HTR-8/SVneo (cell line): Measurements from ENCODE around the gene ITPKC.

Experiments
- DNase-seq: peaks from one replicate; pipeline ENCODE4 v3.0.0; 2011; ENCODE audit warnings: low spot score, mixed read lengths; ENCODE audit not compliant: insufficient read length
- FAIRE-seq: peaks from 2 replicates; lab custom pipeline; 2011; peaks lifted over from hg19 to GRCh38; lab: Jason Lieb, UNC

ITPKC gene

DNA sequence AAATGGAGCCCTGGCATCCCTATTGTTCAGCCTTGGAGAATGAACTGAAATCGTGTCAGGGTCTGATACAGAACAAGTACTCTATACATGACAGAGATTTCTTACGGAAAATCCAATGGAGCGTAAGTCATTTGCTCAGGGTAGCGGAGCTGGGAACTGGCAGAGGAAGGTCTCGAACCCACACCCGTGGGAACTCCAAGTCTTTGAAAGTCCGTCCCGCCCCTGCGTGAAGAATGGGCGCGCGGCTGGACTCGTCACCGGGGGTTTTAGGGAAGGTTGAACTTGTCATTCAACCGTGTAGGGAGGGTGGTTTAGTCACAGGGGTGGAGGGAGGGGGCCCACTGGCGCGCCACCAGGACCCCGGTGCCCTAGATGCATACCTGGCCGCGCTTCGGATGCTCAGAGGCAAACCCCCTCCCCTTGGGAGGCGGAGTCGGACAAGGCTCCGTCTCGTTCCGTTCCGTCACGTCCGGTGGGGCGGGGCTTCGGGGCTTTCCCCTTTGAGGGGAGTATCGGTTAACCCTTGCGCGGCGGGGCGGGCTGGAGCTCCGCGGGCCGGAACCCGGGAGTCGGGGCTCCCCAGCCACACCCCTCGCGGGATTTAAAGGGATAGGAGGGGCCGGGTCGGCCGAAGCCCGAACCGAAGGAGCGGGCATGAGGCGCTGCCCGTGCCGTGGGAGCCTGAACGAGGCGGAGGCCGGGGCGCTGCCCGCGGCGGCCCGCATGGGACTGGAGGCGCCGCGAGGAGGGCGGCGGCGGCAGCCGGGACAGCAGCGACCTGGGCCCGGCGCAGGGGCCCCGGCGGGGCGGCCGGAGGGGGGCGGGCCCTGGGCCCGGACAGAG is at the start of gene ITPKC, which contains the start of gene COQ8B:
TSS of gene ITPKC (plus strand) at position 631 of the 843 bp plus-strand sequence. CDS start at position 655, 24 bp downstream.
TSS of gene COQ8B (minus strand) at position 405 of the 843 bp plus-strand sequence. CDS start 2,254 bp downstream, outside the sequence.
- peak; percentile 70 for FAIRE-seq
- DNase-seq, result peak; percentile 93

DNA sequence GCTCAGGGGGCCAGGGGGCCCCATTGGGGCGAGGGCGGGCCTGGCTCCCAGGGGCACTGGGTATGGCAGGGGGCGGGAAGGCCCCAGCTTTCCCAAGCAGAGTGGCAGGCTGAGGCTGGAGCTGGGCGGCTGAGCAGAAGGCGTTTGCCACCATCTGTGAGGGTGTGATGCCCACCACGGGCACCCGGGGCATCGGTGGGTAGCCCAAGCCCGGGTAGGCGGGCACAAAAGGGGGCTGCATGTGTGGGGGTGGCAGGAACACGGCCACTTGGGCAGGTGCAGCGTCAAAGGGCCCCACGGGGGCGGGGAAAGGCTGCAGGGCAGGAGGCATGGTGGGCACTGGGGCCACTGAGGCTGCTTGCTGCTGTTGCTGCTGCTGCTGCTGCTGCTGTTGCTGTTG is 49.3 kb upstream of the ITPKC start:
- FAIRE-seq, result no peak
- DNase-seq, result no peak

DNA sequence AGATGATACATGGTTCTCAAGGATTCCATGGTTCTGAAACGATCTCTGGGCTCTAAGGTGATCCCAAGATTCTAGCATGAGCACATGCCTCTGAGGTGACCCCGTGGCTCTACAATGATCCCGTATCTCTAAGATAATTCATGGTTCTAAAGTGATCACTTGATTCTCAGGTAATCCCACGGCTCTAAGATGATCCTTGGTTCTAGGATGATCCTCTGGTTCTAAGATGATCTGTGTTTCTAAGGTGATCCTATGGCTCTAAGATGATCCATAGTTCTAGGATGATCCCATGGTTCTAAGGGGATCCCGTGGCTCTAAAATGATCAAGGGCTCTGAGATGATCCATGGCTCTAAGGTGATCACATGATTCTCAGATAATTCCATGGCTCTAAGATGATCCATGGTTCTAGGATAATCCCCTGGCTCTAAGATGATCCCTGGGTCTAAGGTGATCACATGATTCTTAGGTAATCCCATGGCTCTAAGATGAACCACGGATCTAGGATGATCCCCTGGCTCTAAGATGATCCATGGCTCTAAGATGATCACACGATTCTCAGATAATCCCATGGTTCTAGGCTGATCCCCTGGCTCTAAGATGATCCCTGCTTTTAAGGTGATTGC is 47.8 kb upstream of the ITPKC start:
- no peak for DNase-seq
- no peak for FAIRE-seq

DNA sequence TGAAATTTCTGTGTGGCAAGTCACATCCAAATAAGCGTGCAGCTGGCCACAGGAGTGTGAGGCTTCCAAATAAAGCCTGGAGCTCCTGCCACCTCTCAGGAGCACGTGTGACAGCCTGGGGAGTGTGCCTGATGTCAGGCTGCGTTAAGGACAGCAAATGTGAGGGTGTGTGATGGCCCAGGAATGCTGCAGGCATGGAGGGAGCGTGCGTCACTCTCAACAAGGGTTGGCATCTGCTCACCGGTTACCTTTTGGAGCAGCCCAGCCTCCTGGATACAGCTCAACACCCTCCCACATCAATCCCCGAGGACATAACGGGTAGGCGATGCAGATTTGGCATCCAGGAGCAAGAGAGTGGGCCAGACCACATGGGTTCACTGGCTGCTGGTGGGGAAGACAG is 45.5 kb upstream of the ITPKC start:
- FAIRE-seq (no peak), DNase-seq (no peak)

- DNase-seq (no peak), FAIRE-seq (no peak)
Measured at GRCh38 chr19:40672038-40672437, 44.9 kb upstream of the ITPKC start.

DNA sequence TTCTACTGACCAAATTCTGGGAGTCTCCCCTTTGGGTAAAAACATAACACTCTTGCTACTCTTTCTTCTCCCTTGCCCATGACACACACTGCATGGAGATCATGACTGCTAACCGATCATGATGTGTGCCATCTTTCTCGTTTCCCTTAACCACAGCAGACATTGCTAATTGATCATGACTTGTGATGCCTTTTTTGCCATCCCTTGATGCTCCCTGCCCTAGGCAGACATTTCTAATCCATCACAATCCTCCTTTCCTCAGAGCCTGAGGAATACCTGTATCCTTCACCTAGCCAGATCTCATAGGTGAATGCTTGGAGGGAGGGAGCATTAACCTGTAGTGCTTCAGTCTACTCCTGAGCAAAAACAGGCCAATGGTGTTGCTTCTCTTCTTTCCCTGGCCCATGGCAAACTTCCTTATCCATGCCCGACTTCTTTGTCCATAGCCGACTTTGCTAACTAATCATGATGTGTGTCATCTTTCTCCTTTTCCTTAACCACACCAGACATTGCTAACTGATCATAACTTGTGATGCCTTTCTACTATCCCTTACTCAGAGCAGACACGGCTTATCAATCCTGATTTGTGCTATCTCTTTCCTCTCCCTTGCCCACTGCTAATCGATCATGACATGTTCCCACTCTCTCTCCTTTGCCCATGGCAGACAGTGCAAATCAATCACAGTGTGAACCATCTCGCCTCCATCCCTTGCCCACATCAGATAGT is 44.2 kb upstream of the ITPKC start:
- FAIRE-seq (peak; percentile 9), DNase-seq (no peak)

- FAIRE-seq, result no peak
Measured at GRCh38 chr19:40673397-40673796, 43.5 kb upstream of the ITPKC start.

DNA sequence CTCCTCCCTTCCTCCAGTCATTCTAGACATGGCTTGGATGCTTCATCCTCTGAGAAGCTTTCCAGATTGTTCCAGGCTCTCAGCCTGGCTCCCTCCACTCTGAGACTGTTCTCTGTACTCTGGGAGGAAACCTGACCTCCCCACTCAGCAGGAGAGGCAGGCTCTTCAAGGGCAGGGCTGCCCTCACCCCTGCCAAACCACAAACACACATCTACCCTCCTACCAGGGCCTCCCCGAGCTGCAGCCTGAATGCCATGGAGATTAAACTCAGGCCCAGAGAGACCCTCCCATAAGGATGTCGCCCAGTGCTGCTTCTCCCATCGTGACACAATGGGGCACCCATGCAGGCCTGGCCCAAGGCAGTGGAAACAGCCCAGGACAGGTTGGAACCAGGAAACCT is 42.6 kb upstream of the ITPKC start:
- no peak for DNase-seq
- FAIRE-seq, result no peak

More at GRCh38 chr19:40673397-40673796, 43.5 kb upstream of the ITPKC start:
- no peak for DNase-seq

- no peak for DNase-seq
- no peak for FAIRE-seq
Measured at GRCh38 chr19:40677156-40677555, 39.8 kb upstream of the ITPKC start.

DNA sequence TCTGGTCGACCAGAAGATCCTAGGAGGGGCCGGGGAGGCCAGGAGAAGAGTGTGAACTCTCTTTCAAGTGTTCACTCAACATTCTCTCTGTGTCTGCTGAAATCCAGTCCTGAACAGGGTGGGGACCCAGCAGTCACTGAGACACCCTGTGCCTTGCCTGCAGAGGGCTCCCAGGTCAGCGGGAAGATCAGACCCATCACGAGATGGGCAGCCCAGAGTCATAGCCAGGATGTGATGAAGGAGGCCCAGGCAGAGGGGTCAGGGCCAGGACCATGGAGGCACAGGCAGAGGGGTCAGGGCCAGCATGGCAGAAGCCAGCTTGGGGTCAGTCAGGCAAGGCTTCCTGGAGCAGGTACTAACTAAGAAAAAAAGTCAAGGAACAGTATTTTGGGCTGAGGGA is 35.9 kb upstream of the ITPKC start:
- no peak for DNase-seq
- no peak for FAIRE-seq

DNA sequence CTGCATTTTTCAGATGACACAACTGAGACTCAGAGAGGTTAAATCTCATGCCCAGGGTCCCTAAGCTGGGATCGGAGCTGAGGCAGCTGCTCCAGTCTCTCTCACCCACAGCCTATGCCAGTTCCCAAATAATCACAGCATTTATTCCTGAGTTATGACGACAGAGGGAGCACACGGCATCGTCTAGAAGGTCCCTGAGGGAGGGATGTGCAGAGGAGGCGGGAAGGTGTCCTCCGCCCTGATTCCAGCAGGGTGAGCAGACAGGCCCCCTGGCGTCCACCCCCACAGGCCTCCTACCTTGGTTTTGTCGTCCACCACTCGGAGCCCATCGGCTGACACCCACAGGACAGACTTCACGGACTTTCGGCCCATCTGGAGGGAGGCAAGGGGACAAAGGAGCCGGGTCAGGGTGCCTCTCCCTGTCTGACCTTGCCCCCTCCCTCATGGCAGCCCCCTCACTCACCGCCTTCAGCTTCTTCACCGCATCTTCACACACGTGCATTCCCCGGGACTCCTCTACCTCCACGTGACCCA is 34.4 kb upstream of the ITPKC start:
- DNase-seq, result no peak
- FAIRE-seq, result no peak

DNA sequence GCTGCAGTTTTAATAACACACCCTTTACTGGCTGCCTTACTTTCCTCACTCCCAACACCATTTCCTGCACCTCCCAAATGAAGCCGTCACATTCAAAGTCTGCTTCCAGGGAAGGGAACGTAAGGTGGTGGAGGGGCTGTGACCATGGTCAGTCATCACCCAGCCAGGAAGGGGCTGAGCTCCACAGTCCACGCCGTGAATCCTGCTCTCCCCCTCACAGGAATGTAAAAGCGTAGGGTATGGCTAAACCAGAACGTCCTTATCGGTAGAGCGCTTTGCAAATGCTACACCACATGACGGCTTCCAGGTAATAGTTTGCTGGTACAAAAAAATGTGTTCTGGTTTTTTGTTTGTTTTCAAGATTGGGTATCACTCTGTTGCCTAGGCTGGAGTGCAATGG is 33.5 kb upstream of the ITPKC start:
- no peak for DNase-seq
- FAIRE-seq, result no peak

DNA sequence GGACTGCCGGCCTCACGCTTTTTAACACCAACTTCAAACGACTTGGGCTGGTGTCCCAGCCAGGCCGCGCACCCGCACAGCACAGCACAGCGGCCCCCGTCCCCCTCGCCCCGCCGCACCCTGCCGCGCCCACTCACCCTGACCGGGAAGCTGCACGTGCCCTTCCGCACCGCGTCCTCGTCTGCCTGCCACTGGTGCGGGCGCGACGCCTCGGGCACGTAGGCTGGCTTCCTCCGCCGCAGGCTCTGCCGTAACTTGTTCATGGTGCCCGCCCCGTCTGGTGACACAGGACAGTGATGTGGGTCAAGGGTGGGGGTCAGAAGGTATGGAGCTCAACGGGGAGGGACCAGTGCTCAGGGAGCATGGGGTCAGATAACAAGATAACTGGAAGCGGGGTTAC is 32.6 kb upstream of the ITPKC start:
- FAIRE-seq (no peak), DNase-seq (no peak)

DNA sequence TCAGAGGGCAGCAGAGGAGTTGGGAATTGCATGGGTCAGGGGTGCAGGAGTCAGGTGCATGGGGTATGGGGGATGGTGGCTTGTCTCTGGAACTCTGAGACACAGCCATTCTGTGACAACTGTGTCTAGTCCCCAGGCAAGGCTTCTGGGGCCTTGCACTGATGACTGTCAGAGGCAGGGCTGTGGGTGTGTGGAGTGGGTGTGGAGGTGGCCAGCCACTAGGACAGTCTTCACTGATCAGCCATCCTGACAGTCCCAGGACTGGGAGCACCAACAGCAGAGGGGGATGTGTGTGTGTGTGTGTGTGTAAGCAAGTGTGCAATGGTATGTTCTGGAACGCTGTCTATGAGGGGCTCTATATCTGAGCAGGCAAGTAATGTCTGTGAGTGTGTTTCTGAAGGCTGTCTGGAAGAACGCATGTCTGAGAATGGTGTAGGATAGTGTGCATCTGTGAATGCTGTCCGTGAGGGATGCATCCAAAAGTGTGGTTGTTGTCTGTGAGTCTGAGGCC is 31.8 kb upstream of the ITPKC start:
- FAIRE-seq (no peak), DNase-seq (no peak)

DNA sequence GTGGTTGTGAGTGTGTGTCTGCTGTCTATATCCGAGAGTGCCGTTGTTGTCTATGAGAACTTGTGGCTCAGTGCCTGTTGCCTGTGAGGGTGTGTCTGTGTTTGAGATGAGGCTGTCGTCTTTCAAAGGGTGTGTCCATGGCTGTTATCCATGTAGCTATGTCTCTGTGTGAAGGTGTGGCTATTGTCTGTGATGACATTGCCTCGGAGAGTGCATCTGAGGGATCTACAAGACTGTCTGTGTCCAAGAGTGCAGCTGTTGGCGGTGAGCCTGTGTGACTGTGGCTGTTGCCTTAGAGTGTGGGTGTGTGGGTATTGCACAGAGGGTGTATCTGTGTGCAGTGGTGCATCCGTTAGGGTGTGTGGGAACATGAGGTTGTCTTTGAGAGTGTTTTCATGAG is 31.3 kb upstream of the ITPKC start:
- peak; percentile 23 for FAIRE-seq
- no peak for DNase-seq

GRCh38 chr19:40686882-40687524 is 29.9 kb upstream of the ITPKC start:
- no peak for DNase-seq
- FAIRE-seq, result no peak

DNA sequence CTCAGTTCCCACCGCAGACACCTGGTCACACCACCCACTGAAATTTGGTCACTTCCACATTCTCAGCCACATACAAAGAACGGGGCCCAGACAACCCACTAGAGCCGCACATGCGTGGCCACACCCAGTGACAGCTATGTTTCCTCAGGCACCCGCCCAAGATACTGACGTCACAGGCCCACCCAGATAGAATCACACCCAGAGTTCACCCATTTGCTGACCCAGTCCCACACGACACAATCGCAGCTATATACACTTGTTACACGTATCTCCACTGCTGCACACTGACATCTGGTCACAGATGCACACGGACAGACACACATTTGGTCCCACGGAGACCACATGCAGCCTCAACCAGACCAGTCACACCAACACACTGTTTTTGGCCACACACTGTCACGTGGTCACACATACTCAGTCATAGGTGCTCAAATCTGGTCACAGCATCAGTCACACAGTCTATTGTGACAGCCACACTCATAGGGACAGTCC is 29.3 kb upstream of the ITPKC start:
- FAIRE-seq (peak; percentile 46), DNase-seq (no peak)

DNA sequence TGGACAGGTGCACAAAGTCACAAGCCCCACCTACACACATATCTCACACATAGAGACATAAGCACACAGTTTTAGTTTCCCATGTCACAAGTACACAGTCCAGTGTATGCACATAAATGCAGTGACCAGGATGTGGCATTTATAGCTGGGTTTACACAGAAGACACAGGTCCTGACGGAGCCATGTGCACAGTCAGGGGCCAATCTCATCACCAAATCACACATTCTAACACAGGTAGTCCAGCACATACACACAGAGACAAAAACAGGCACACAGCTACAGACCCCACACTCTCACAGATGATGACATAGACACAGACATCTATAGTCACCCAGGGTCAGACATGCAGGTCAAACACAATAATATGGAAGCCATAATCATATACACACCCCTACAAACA is 28.6 kb upstream of the ITPKC start:
- FAIRE-seq (peak; percentile 73), DNase-seq (no peak)

DNA sequence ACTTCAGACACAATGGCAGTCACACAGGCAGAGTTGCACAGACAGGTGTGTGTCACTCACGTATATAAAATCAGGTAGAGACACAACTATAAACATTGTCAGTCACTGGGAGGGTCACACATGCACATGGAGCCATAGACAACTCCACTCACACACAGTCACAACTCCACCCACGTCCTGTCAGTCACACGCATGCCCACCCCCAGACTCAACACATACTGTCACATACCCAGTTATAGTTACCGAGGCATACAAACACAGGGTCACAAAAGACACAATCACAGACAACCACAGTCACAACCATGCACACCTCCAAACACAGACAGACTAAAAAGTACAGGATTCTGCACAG is 27.9 kb upstream of the ITPKC start:
- FAIRE-seq (peak; percentile 89), DNase-seq (no peak)
